IPS DF 4.7 (cell line): ENCODE results near the gene ANKRD12.

ENCODE experiments used
- DNase-seq: peaks from one replicate; pipeline ENCODE4 v3.0.0-alpha.2; 2013; ENCODE audit warnings: low spot score; ENCODE audit errors: extremely low read depth

Gene ANKRD12

GRCh38 chr18:9287036-9287435 lies 150.5 kb downstream of the ANKRD12 start:
- no peak for DNase-seq

- no peak for DNase-seq
These were observed 153.1 kb downstream of the ANKRD12 start for GRCh38 chr18:9289698-9290097.

- no peak for DNase-seq
These were observed 153.6 kb downstream of the ANKRD12 start for GRCh38 chr18:9290156-9290555.

- DNase-seq = no peak
These were observed 155.5 kb downstream of the ANKRD12 start for GRCh38 chr18:9292047-9292446.

GRCh38 chr18:9293948-9294347 lies 157.4 kb downstream of the ANKRD12 start:
- no peak for DNase-seq

GRCh38 chr18:9296233-9297006 lies 159.8 kb downstream of the ANKRD12 start:
- DNase-seq = no peak

- no peak for DNase-seq
These were observed 160.4 kb downstream of the ANKRD12 start for GRCh38 chr18:9297007-9297393.

- DNase-seq = no peak
These were observed 167.9 kb downstream of the ANKRD12 start for GRCh38 chr18:9304388-9305070.

GRCh38 chr18:9319333-9319732 lies 182.8 kb downstream of the ANKRD12 start:
- DNase-seq = no peak

- DNase-seq = no peak
These were observed 184.5 kb downstream of the ANKRD12 start for GRCh38 chr18:9321017-9321452.

GRCh38 chr18:9321736-9322135 lies 185.2 kb downstream of the ANKRD12 start:
- DNase-seq = no peak

- no peak for DNase-seq
These were observed 186.2 kb downstream of the ANKRD12 start for GRCh38 chr18:9322744-9323143.

GRCh38 chr18:9323750-9324445 lies 187.3 kb downstream of the ANKRD12 start:
- no peak for DNase-seq

GRCh38 chr18:9325716-9326115 lies 189.1 kb downstream of the ANKRD12 start:
- no peak for DNase-seq

GRCh38 chr18:9328776-9329175 lies 192.2 kb downstream of the ANKRD12 start:
- no peak for DNase-seq

GRCh38 chr18:9329471-9329870 lies 192.9 kb downstream of the ANKRD12 start:
- DNase-seq = no peak

- DNase-seq = no peak
These were observed 193.8 kb downstream of the ANKRD12 start for GRCh38 chr18:9330419-9330818.

- peak; percentile 22 for DNase-seq
These were observed 197.1 kb downstream of the ANKRD12 start for GRCh38 chr18:9333441-9334328.

GRCh38 chr18:9334329-9334972 lies 197.9 kb downstream of the ANKRD12 start, which contains the start of gene TWSG1:
TSS of gene TWSG1 (plus strand) at chr18:9334773. CDS start at chr18:9337230, 2,457 bp downstream.
- peak; percentile 22 for DNase-seq

- no peak for DNase-seq
These were observed 198.6 kb downstream of the ANKRD12 start for GRCh38 chr18:9334973-9335696.
